HG03280 (cell line): ENCODE data around the gene CYB561D1.
"Not testable (repeated sequence)": the region's sequence is repeated elsewhere in the genome, so short reads cannot be mapped to it uniquely, and the experiment has no call there.

Experiments
- ATAC-seq: cut with Tn5 transposase; IDR thresholded peaks from one replicate; pipeline ENCODE4 v1.9.1; 2021; ENCODE audit warnings: mild to moderate bottlenecking, moderate library complexity; ENCODE audit not compliant: unreplicated experiment

Gene CYB561D1, protein sequence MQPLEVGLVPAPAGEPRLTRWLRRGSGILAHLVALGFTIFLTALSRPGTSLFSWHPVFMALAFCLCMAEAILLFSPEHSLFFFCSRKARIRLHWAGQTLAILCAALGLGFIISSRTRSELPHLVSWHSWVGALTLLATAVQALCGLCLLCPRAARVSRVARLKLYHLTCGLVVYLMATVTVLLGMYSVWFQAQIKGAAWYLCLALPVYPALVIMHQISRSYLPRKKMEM

DNA sequence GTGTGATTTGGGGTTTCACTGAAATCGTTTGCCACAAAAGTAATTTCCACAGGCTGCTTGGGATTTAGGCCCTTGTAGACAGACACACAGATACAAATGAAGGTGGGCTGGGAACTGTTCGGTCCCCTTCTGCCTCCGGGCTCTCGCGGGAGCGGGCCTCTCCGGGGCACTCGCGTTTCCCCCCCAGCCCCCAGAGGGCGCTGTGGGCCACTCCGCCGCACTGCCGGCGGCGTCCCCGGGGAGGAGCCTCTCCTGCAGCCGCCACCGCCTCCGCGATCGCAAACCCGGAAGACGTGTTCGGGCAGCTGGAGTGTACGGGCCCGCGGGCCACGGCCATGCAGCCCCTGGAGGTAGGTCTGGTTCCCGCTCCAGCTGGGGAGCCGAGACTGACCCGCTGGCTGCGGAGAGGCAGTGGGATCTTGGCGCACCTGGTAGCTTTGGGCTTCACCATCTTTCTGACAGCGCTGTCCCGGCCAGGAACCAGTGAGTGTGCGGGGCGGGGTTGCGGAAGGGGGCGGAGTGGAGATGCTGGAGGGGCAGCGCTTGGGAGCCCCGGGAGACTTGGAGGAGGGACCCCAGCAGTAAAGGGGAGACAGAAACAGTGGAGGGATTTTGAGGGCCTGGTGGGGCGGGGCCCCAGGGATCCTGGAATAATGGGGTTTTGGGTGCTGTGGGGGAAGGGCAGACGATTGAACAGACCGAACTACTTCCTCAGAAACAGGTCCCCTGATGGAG lies at the start of gene CYB561D1:
Gene CYB561D1 (plus strand): TSS at position 290 of the 735 bp plus-strand sequence. CDS start 46 bp downstream, at position 336.
- peak; percentile 90 for ATAC-seq

DNA sequence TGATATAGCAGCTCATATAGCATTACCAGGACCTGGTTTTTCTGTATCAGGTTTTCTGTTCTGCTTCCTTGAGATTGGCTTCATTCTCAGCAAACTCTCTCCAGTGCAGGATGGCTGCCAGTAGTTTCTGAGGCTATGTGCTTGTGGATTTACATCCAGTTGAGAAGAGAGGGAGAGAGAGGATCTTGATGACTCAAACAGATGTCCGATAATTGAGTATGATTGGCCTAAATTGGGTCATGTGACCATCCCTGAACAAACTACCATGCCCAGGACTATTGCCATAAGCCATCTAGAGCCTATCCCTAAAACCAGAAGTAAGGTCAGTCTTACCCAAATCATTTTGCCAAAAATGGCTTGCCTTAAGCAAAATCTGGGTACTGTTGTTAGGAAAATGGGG lies 49.5 kb upstream of the CYB561D1 start:
- no peak for ATAC-seq

DNA sequence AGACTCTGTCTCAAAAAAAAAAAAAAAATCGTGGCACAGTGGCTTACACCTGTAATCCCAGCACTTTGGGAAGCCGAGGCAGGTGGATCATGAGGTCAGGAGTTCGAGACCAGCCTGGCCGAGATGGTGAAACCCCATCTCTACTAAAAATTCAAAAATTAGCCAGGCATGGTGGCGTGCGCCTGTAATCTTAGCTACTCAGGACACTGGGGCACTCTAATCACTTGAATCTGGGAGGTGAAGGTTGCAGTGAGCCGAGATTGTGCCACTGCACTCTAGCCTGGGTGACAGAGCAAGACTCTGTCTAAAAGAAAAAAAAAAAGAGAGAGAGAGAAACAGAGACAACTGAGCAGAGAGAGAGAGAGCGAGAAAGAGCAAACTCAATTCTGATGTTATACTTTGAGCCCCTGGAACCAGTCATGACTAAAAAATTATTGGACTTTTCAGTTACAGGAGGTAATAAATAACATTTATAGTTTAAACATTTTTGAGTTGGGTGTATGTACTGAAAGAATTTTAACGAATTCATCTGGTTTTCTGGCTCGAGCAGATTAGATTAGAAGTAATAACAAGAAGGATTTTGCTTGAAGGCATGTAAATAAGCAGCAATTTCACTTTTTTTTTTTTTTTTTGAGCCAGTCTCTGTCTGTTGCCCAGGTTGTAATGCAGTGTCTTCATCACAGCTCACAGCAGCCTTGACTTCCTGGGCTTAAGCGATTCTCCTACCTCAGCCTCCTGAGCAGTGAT lies 47.8 kb upstream of the CYB561D1 start:
- ATAC-seq: not testable (repeated sequence)

DNA sequence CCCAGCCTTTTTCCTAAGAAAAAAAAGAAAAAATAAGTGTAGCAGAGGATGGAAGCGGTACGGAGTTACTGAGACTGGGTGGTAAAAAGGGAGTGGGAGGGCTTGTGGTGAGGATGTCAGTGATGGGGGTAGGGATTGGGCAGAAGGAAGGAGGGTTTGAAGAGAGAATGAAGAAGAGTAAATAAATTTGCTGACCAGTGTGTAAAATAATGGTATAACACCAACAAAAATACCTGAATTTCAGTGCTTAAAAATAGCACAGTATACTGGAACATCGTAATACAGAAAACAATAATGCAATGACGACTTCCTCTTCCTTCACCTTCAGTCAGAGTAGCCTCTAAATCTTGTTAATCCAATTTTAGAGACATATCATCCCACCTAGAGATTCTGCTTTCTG lies 46.4 kb upstream of the CYB561D1 start:
- ATAC-seq: no peak

DNA sequence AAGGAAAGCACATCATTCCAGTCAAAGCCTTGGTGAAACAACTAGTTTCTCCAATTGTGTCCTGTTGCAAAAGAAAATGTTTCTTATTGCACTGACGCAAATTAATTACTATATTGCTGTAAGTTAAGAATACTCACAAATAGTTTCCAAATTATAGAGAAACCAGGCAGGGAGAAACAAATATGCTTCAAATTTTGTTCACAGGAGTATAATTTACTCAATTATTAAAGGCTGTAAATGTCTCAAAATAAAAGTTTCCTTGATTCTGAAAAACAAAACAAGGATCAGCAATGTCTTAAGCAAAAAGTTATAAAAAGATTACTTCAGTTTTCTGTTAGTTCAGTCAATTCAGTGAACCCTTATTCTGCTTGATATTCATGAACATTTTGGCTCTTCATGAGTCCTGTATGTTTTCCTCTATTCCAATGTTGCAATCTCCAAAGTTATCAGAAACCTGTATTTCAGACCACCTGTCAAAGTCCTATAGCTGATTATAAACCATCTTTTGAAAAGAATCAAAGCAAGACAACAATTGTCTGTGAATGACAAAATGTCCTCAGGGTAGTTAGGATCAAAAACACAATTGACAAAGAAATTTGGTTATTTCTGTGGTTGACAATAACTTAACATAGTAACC lies 39.3 kb upstream of the CYB561D1 start:
- ATAC-seq: no peak

- ATAC-seq: no peak
These were observed 36.1 kb upstream of the CYB561D1 start for GRCh38 chr1:109457819-109458218.

DNA sequence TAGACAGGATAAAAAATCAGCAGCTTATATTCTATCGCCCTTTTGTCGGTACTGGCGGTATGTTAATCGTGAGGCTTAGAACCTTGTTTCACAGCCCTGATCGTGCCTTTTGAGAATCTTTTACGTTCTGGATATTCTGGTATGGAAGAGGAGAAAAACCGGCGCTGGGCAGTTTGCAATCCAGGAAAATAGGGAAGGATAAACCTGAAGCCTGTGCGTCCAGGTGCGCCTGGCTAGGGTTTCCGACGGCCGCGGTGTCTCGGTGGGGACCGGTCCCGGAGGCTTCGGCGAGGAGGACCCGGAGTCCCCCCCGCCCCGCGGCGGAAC lies 27.8 kb upstream of the CYB561D1 start:
- no peak for ATAC-seq

DNA sequence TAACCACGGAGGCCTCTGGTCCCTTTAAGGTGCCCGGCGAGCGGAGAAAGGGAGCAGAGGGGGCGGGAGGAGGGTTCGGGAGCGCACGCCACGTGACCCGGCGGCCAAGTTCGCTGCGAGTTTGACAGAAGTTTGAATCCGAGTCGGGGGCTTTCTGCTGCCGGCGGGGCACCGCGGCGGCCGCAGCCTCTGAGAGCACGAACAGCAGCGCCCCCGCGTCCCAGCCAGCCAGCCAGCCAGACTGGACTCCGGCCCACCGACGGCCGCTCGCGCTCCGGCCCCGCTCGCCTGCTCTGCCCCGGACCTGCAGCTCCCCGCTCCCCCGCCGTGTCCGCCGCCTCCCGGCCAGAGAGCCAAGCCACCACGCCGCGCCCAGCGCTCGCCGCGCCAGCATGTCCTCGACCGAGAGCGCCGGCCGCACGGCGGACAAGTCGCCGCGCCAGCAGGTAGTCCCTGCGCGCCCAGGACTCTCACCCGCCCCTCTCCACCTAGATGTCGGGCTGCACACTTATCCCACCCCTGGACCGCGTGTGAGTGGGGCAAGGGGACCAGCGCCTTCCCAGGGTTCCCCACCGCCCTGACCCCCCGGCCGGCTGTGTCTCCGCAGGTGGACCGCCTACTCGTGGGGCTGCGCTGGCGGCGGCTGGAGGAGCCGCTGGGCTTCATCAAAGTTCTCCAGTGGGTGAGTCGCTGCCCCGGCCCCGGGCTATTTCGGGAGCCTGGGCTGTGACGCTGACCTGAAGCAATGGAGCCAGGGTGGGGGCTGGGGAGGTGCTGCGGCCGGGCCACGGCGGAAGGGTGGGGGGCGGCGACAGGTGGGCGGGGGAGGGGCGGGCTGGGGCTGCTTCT lies 27.2 kb upstream of the CYB561D1 start, which contains the start of gene SYPL2:
Gene SYPL2 (plus strand): TSS at position 95 of the 849 bp plus-strand sequence. CDS start 298 bp downstream, at position 393.
- ATAC-seq: no peak

- ATAC-seq: no peak
These were observed 26.6 kb upstream of the CYB561D1 start for GRCh38 chr1:109467301-109467777.

GRCh38 chr1:109468061-109468460 lies 25.8 kb upstream of the CYB561D1 start:
- no peak for ATAC-seq

GRCh38 chr1:109468903-109469302 lies 25.0 kb upstream of the CYB561D1 start:
- ATAC-seq: no peak

- ATAC-seq: no peak
These were observed 23.6 kb upstream of the CYB561D1 start for GRCh38 chr1:109470245-109470644.

- no peak for ATAC-seq
These were observed 21.1 kb upstream of the CYB561D1 start for GRCh38 chr1:109472779-109473178.

- not testable (repeated sequence) for ATAC-seq
These were observed 20.4 kb upstream of the CYB561D1 start for GRCh38 chr1:109473284-109474057.

DNA sequence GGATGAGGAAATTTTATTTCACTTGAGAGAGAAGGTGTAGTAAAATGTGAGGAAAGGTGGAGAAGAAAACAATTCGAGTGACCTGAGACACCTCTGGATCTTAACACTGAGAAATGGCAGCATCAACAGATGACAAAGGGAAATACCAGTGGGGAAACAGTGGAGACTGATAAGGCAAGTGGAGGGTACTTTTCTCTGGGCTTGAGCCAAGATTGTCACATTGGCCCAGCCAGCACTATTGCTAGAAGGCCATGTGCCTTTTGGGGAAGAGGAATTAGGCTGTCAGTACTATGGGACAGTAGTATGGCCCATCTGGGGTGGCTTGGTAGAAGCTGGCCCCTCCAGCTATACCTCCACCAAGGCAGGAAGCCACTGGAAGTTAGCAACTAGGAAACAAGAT lies 19.2 kb upstream of the CYB561D1 start:
- no peak for ATAC-seq

DNA sequence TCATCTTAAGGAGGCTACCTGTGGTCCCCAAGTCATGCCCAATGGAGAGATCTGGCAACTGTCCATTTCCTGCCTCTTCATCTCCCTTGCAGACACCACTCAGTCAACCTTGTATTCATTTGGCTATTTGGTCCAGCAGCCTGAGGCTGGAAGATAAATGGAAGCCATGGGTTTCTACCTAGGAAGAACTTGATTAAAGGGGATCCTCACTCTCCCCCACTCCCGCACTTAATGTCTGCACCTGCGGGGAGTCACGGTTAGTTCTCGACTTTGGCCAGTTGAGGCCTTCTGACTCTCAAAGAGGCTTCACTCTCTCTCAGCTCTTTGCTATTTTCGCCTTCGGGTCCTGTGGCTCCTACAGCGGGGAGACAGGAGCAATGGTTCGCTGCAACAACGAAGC lies 18.6 kb upstream of the CYB561D1 start:
- ATAC-seq: no peak

DNA sequence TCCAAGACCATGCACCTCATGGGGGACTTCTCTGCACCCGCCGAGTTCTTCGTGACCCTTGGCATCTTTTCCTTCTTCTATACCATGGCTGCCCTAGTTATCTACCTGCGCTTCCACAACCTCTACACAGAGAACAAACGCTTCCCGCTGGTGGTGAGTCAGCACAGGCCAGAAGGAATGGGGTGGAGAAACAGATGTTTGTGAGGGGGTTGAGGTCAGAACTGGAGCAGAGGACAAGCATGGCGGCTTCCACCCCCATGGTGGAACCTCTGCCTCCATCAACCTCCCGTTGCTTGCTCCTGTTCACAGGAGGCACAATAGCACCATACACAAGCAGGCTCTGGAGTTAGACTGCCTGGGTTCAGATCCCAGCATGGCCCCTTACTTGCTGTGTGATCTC lies 17.1 kb upstream of the CYB561D1 start:
- ATAC-seq: no peak

DNA sequence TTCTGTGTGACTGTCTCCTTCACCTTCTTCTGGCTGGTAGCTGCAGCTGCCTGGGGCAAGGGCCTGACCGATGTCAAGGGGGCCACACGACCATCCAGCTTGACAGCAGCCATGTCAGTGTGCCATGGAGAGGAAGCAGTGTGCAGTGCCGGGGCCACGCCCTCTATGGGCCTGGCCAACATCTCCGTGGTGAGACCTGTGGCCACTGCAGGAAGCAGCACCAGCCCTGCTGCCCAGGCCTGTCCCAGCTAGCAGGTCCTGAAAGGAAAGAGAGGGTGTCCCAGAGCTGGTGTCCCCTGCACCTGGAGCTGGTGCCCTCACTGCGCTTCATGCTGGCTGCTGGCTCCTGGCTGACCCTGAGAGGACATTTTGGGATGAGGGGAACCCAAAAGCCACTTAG lies 16.1 kb upstream of the CYB561D1 start:
- no peak for ATAC-seq

- ATAC-seq: no peak
These were observed 15.1 kb upstream of the CYB561D1 start for GRCh38 chr1:109478806-109479205.

- ATAC-seq: no peak
These were observed 14.6 kb upstream of the CYB561D1 start for GRCh38 chr1:109479311-109479710.
